AML-193 (cell line): ENCODE measurements around the gene PKD1.

Source experiments
- DNase-seq, 2 experiments: peaks; one replicate each; lab custom pipeline; 2025; lab: John Stamatoyannopoulos, UW

The PKD1 gene

GRCh38 chr16:2074071-2074470, 61.6 kb downstream of the PKD1 start:
- DNase-seq, result no peak

DNA sequence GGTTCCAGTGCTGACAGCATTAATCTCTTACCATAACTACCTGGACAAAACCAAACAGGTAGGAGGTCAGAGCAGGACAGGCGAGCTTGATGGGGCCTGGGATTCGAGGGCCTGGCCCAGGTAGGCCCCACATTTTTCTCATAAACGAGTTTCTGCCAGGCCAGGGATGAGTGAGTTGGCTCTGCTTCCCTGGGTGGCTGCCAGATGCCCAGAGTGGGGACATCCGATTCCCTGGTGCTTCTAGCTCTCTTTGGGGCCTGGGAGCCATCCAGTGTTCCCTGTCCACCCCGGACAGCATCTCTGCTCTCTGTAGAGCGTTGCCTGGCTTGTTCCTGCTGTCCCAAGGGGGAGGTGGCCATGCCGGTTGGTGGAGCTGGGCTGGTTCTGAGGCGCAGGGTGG, 62.8 kb downstream of the PKD1 start:
- no peak for DNase-seq

- DNase-seq, result no peak
Observed at GRCh38 chr16:2071454-2072202, 64.1 kb downstream of the PKD1 start.

DNA sequence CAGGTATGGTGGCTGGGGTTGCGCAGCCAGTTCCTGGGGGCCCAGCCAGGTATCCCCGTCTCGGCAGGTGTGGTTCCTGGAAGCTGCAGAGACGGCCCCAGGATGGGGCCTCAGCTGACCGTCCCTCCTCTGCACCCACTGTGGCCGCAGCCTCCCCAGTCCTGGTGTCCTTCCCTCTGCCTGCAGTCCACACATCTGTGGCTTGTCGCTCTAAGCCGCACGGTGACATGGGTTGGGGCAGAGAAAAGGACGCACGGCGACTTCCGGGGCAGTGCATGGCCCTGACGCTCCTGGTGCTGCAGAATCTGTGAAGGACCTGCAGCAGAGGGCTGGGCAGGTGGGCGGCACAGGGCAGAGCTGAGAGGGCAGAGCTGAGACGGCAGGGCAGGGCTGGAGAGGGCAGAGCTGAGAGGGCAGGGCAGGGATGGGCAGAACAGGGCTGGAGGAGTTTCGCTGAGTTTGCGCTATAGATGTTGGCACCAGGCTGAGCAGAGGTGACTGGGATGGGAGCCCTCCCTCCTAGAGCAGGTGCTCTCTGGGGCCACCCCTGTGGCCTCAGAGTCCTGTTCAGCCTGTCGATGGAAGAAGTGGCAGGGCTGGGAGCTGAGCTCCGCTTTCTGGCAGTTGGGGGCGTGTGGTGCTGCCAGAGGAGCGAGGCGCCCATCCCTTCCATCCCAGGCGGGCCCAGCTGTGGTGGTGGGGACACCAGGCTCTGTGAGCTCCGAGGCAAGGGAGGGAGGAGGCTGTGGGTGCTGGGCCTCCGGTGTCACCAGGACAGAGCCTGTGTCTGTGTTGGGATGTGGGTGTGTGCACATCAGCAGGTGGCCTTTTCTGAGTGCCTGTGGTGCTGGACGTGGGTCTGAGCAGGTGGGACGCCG, 64.9 kb downstream of the PKD1 start:
- DNase-seq, result no peak

DNA sequence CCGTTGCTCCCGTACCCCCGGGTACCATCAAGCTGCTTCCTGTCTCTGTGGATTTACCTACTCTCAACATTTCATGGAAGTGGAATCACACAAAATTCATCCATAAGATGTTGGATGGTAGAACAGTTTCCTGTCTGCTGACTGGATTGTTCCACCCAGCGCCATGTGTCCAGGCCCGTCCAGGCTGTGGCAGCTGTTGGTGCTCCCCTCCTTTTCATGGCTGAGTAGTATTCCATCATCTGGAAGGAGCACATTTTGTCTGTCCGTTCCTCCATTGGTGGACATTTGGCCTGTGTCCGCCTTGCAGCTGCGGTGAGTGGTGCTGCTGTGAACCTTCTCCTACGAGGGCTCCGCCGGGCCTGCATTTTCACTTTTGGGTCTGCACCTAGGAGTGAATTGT, 69.6 kb downstream of the PKD1 start:
- no peak for DNase-seq

- DNase-seq, result no peak
Observed at GRCh38 chr16:2064368-2064945, 71.2 kb downstream of the PKD1 start.

GRCh38 chr16:2063861-2064260, 71.8 kb downstream of the PKD1 start:
- DNase-seq, result no peak

DNA sequence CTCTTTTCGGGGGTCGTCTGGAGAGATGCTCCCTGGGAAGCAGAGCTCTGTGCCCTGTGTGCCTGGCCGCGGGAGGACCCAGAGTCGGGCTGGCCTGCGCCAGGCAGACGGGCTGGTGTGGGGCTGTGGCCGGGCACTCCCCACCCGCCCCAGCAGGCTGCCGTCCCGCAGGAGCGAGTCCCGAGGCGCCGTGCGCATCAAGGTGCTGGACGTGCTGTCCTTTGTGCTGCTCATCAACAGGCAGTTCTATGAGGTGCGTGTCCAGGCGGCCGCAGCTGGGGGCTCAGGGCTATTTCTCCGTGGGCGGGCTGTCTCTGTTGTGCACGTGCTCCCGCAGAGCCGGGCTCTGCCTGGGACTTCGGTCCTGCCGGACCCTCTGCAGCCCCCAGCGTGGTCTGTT, 72.9 kb downstream of the PKD1 start:
- DNase-seq, result no peak

DNA sequence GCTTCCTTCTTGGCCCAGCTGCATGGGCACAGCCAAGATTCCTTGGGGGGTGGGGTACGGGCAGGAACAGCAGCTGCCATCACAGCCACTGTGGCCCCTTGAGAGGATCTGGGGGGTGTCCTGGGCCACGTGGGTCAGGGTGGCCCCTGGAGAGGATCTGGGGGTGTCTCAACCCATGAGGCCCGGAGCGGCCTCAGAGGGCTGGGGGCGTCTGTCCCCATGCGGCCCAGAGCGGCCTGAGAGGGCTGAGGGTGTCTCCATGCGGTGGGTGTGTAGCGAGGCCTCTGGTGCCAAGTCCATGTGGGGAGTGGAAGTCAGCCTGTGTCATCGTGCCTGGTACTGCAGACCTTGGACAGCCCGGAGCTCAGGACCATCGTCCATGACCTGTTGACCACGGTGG, 74.2 kb downstream of the PKD1 start:
- DNase-seq, result no peak

DNA sequence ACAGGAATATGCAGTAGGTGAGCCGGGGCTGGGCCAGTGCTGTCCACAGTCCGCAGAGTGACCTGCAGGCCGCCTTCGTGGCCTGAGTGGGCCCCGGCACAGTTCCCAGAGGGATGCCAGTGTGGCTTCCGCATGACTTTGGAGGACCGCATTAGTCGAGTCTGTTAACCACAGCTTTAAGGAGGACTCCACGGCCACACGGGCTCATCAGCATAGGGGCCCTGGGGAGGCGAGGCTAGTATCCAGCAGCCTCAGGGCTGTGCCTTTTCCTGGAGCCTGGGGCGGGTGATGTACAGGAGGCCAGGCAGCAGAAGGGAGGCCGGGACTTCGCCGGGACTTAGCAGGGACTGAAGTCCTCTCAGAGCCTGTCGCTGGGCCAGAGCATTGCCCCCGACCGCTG, 74.7 kb downstream of the PKD1 start:
- DNase-seq, result no peak

GRCh38 chr16:2060346-2060745, 75.4 kb downstream of the PKD1 start:
- DNase-seq, result no peak

- no peak for DNase-seq
Observed at GRCh38 chr16:2058872-2059271, 76.8 kb downstream of the PKD1 start.

DNA sequence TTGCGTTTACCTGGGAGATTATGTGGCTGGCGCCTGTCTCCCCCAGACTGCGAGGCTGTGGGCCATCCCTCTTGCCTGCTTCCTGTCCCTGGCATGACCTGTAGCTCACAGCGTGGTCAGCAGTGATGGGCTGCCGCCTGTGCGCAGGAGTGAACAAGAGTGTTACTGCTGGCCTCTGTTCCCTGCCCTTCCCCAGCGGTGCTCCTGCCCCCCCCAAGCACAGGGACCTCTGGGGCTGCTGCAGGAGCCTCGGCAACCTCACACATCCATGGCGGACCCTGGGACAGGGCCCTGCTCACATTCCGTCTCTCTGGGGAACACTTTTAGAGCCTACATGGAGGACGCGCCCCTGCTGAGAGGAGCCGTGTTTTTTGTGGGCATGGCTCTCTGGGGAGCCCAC, 77.3 kb downstream of the PKD1 start:
- DNase-seq, result no peak

DNA sequence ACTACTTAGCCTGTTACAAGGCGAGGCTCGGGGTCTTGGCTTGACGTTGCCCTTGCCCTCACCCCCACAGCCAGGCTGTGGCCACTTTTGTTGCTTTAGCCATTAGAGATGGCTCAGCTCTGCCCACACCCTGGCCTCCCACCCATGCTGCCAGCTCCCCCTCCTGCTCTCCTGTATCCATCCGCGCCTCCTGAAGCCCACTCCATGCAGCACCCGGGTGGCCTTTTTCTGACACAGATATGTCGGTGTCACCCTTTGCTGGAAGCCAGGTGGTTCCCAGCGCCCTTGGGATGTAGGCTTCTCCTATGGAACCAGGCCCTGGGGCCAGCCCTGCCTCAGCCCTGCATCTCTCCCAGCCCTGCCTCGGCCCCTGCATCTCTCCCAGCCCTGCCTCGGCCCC, 78.3 kb downstream of the PKD1 start:
- DNase-seq, result no peak

DNA sequence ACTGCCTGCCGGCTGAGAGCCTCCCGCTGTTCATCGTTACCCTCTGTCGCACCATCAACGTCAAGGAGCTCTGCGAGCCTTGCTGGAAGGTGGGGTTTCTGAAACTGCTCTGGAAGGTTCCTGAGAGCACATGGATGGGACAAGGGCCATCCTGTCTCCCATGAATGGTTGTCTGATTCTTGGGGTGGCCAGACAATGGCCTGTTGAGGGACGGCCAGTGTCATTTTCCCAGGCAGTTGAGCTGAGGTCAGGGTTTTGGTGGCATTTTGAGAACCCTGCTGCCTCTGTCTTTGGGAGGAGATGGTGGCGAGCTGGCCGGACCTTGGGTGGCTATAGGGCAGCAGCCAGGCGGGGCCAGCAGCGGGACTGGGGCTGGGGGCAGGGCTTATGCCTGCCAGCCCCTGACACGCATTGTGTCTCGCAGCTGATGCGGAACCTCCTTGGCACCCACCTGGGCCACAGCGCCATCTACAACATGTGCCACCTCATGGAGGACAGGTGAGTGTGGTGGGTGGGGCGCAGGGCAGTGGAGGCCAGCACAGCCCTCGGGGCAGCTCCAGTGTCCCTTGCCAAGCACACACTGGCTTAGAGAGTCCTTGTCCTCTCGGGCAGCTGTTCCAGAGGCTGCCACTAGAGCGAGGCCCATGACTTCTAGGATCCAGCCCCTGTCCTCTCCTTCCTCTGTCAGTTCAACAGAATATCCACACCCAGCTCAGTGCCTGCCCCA, 78.9 kb downstream of the PKD1 start:
- peak in 1 of 2 experiments; percentile 11 for DNase-seq

DNA sequence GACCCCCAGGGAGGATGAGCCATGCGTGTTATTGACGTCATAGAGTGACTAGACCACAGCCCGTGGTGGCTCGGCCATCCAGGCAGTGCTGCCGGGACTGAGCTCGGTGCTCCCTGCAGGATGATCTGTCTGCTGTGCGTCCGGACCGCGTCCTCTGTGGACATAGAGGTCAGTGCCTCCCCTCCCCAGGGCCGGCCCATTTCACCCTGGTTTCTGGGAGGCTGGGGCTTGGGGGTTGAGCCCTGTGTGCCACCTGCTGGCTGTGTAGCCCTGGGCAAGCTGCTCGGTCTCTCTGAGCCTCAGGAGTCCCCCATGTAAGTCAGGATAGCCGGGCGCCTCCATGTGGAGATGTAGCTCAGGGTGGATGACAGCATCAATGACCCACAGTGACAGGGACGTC, 79.6 kb downstream of the PKD1 start:
- DNase-seq, result no peak

GRCh38 chr16:2054543-2055245, 81.0 kb downstream of the PKD1 start:
- no peak for DNase-seq

DNA sequence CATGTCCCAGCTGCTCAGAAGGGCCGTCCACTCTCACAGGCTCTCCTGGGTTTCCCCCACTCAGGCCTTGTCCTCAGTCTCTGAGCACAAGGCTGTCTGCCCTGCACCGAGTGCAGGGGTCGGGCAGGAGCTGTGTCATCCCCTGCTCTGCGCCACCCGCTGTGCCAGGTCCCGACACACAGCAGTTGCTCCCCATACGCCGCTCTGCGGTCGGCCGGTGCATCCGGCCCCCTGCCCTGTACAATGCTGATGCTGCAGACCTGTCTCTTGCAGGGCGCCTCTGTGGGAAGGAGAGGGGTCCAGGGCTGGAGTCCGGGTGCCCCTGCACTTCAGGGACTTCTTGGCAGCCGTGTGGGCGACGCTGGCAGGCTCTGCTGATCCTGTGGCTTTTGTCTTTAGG, 81.8 kb downstream of the PKD1 start:
- DNase-seq, result no peak

- no peak for DNase-seq
Observed at GRCh38 chr16:2053211-2053610, 82.5 kb downstream of the PKD1 start.

DNA sequence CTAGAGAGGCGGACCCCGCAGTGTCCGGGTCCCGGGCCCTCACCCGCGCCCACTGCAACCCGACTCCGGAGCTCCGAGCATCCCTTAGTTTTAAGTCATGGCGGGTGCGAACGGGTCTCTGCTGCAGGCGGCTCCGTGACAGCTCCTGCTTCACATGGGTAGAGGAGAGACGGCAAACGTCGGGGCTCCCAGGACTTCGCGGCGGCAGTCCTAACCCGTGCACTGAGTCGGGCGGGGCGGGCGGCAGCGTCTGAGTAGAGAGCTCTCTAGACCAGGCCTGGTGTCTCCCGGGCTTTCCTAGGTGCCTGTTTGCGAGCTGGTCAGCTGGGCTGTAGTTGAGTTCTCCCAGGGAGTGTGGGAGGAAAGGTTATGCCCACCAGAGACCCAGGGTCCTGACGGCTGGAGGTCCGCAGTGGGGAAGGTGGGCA, 87.6 kb downstream of the PKD1 start:
- DNase-seq, result no peak

DNA sequence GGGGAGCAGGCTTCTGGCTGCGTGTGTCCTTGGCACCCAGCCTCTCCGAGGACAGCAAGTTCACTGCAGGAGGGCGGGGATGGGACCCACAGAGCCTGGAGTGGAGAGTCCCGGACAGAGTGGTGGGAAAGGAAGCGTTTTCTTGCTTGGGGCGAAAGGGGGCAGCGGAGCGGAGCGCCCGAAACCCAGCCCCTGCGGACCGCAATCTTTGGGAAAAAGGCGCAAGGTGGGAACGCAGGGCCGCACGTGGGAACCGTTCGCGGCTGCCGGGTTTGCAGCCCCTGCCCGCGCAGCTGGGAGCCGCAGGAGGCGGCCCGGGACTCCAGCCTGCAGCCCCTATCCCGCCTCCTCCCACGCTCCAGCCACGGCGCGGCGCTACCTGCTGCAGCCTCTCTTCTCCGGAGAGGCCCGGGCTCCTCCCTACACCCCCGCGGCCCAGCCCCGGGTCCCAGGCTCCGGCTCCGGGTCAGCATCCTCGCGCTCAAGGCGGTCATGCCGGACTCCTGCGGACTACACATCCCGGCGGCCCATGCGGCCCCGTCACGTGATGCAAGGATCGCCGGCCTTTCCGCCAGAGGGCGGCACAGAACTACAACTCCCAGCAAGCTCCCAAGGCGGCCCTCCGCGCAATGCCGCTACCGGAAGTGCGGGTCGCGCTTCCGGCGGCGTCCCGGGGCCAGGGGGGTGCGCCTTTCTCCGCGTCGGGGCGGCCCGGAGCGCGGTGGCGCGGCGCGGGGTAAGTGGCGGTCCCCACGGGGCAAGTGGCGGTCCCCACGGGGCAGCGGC, 88.2 kb downstream of the PKD1 start, which contains the start of the genes NTHL1 and TSC2:
TSS of gene NTHL1 (minus strand) at position 505 of the 786 bp plus-strand sequence. CDS start at position 494, 11 bp downstream.
TSS of gene TSC2 (plus strand) at position 656 of the 786 bp plus-strand sequence. CDS start 631 bp downstream, outside the sequence.
- DNase-seq, result peak; percentile 87 to 89
